D721Med (cell line): ENCODE data around the gene SCAF11.
A peak's percentile ranks its signal among the peaks of the same experiment; 100 is the strongest.
"Not testable (repeated sequence)": the region's sequence is repeated elsewhere in the genome, so short reads cannot be mapped to it uniquely, and the experiment has no call there.

Source experiments
- DNase-seq: peaks from one replicate; pipeline ENCODE4 v3.0.0; 2011; ENCODE audit warnings: low spot score; ENCODE audit not compliant: insufficient read length
- FAIRE-seq: peaks from 2 replicates; lab custom pipeline; 2011; peaks lifted over from hg19 to GRCh38; lab: Jason Lieb, UNC
- CTCF ChIP-seq: IDR thresholded peaks from 2 replicates; pipeline ENCODE4 v1.5.1; 2012; ENCODE audit warnings: mild to moderate bottlenecking, control low read depth; ENCODE audit not compliant: insufficient read depth; ENCODE audit errors: missing control alignments

Gene SCAF11

GRCh38 chr12:46005823-46006222 is 15.4 kb upstream of the SCAF11 start:
- DNase-seq (no peak), FAIRE-seq (no peak)
- no peak for TF ChIP-seq CTCF

- peak; percentile 48 for TF ChIP-seq CTCF
- no peak for FAIRE-seq
- no peak for DNase-seq
Observed at GRCh38 chr12:46005151-46005797, 14.9 kb upstream of the SCAF11 start.

- no peak for DNase-seq
- FAIRE-seq, result no peak
- TF ChIP-seq CTCF, result no peak
Observed at GRCh38 chr12:46004715-46005114, 14.3 kb upstream of the SCAF11 start.

GRCh38 chr12:46000076-46000475 is 9.7 kb upstream of the SCAF11 start:
- not testable (repeated sequence) for FAIRE-seq

GRCh38 chr12:45994736-45995135 is 4.4 kb upstream of the SCAF11 start:
- no peak for TF ChIP-seq CTCF
- FAIRE-seq (no peak), DNase-seq (no peak)

More at GRCh38 chr12:46000076-46000475, 9.7 kb upstream of the SCAF11 start:
- DNase-seq, result not testable (repeated sequence)

GRCh38 chr12:45991284-45992249 is 1.2 kb upstream of the SCAF11 start:
- FAIRE-seq (no peak), DNase-seq (peak; percentile 17)
- no peak for TF ChIP-seq CTCF

- TF ChIP-seq CTCF, result no peak
- DNase-seq (no peak), FAIRE-seq (no peak)
Observed at GRCh38 chr12:45989721-45990467, 480 bp downstream of the SCAF11 start.
